Left kidney (tissue), 2 donors: ENCODE measurements around the gene CENPN. TPM values are rescaled to one million over a fixed set of nuclear protein-coding genes. Genes with fewer than 3 reads are reported as not detected.

Source experiments
- DNase-seq: peaks from one replicate; pipeline ENCODE4 v3.0.0-alpha.2; 2013
- polyA plus RNA-seq: library from polyadenylated mRNA; unstranded; fragments of 120-200 nt; gene quantifications from one replicate; pipeline ENCODE4 v1.2.1, GENCODE V29; 2013; ENCODE audit not compliant: insufficient read length

CENPN gene
- polyA plus RNA-seq, 1 donor, result 32.1 TPM

GRCh38 chr16:81077076-81077940 lies 70.3 kb downstream of the CENPN start, which contains the start of gene C16orf46:
TSS of gene C16orf46 (minus strand) at chr16:81077238. CDS start at chr16:81063955, 13,283 bp downstream.
- peak; percentile 97 for DNase-seq

DNA sequence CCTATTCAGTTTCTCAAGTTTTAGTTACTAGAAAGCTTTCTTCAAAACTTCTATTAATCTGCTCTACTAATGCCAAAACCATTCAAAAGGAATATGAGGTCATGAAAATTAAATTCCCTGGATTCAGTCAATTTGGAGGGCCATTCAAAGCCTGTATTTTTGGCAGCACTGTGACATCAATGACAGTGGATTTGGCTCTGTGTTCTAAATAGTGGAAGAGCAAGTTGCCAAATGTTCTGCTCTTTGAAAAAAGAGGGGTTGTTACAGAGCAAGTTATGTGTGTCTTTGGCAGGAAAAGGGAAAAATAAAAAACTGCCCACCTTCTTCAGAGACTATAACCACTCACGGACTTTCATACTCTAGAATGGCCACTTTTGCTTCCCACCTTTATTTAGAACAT lies 73.2 kb downstream of the CENPN start:
- DNase-seq, result no peak

DNA sequence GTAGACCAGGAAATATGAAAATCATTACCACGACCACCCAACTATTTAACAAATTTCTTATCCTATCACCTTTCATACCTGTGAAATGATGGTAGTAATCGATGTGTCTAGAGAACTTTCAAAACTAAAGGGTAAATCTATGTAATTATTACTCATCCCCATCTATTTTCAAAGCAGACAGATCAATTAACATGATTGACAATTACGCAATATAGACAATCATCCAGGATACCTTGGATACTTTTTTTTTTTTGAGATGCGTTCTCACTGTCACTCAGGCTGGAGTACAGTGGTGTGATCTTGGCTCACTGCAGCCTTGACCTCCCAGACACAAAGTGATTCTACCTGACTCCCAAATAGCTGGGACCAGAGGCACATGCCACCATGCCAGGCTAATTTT lies 74.0 kb downstream of the CENPN start:
- DNase-seq, result no peak

Other genes with a start within 250 kb of the CENPN start
- 8.3 TPM for gene CDYL2, start 202.6 kb upstream of the CENPN start, polyA plus RNA-seq
- gene CMC2, start 329 bp upstream of the CENPN start, polyA plus RNA-seq, result 72.8 TPM
- gene ATMIN, start 28.6 kb downstream of the CENPN start, polyA plus RNA-seq, result 54.0 TPM
- 1.9 TPM for gene C16orf46, start 70.0 kb downstream of the CENPN start, polyA plus RNA-seq
- gene GCSH, start 89.2 kb downstream of the CENPN start, polyA plus RNA-seq, result 98.1 TPM
- gene BCO1, start 231.5 kb downstream of the CENPN start, polyA plus RNA-seq, result 2.8 TPM